HG03066 (cell line): Measurements from ENCODE around the gene ERRFI1.
"Not testable (repeated sequence)": the region's sequence is repeated elsewhere in the genome, so short reads cannot be mapped to it uniquely, and the experiment has no call there.

Experiments
- ATAC-seq: cut with Tn5 transposase; IDR thresholded peaks from one replicate; pipeline ENCODE4 v1.9.1; 2021; ENCODE audit warnings: low read depth; ENCODE audit not compliant: unreplicated experiment

Gene ERRFI1

GRCh38 chr1:8026153-8026975 is at the start of gene ERRFI1:
ERRFI1 (minus strand) TSS chr1:8026309; CDS start chr1:8015619, 10,690 bp downstream.
- peak; percentile 76 for ATAC-seq

GRCh38 chr1:8075511-8076051 is 49.5 kb upstream of the ERRFI1 start:
- no peak for ATAC-seq

GRCh38 chr1:8073112-8073855 is 47.2 kb upstream of the ERRFI1 start:
- ATAC-seq = no peak

GRCh38 chr1:8070381-8070811 is 44.3 kb upstream of the ERRFI1 start:
- no peak for ATAC-seq

GRCh38 chr1:8069614-8070320 is 43.7 kb upstream of the ERRFI1 start:
- not testable (repeated sequence) for ATAC-seq

- no peak for ATAC-seq
Observed at GRCh38 chr1:8065369-8065768, 39.3 kb upstream of the ERRFI1 start.

- ATAC-seq = no peak
Observed at GRCh38 chr1:8063298-8064036, 37.4 kb upstream of the ERRFI1 start.

GRCh38 chr1:8062861-8063260 is 36.8 kb upstream of the ERRFI1 start:
- no peak for ATAC-seq

- no peak for ATAC-seq
Observed at GRCh38 chr1:8061673-8062386, 35.7 kb upstream of the ERRFI1 start.

GRCh38 chr1:8061210-8061609 is 35.1 kb upstream of the ERRFI1 start:
- ATAC-seq = no peak

GRCh38 chr1:8059161-8059622 is 33.1 kb upstream of the ERRFI1 start:
- no peak for ATAC-seq

GRCh38 chr1:8057779-8058178 is 31.7 kb upstream of the ERRFI1 start:
- ATAC-seq = not testable (repeated sequence)

- no peak for ATAC-seq
Observed at GRCh38 chr1:8055973-8056372, 29.9 kb upstream of the ERRFI1 start.

GRCh38 chr1:8053878-8054567 is 27.9 kb upstream of the ERRFI1 start:
- no peak for ATAC-seq

GRCh38 chr1:8051650-8052049 is 25.5 kb upstream of the ERRFI1 start:
- no peak for ATAC-seq

GRCh38 chr1:8049229-8049628 is 23.1 kb upstream of the ERRFI1 start:
- not testable (repeated sequence) for ATAC-seq

- ATAC-seq = no peak
Observed at GRCh38 chr1:8047686-8048445, 21.8 kb upstream of the ERRFI1 start.

GRCh38 chr1:8047112-8047511 is 21.0 kb upstream of the ERRFI1 start:
- no peak for ATAC-seq
